ENCODE data around the gene TM6SF1. TPM values are rescaled to one million over a fixed set of nuclear protein-coding genes. Genes with fewer than 3 reads are reported as not detected.

TM6SF1 gene
- total RNA-seq, 2 donors from 2014 or later: 25.1 to 31.8 TPM

DNA sequence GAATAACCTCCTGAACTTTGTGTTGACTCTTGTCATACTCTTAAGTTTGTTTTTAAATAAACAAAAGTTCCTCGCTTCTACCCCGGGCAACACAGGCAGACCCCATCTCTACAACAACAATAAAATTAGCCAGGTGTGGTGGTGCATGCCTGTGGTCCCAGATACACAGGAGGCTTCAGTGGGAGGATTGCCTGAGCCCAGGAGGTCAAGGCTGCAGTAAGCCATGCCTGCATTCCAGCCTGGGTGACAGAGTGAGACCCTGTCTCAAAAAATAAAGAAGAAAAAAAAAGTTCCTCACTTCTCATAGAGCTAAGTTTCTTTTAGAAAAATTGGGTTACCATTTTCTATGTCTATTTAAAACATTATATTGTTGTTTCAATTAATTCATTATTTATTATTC is 70.9 kb downstream of the TM6SF1 start:
- ATAC-seq (replicated peaks in 1 of 2) (no peak), DNase-seq (no peak)
- H3K4me1 Mint-ChIP-seq (ENCODE audit: low read depth): no peaks in the 10 kb centered on the region
- H3K36me3 Mint-ChIP-seq (ENCODE audit: insufficient read depth in 2 of 2): no peaks in the 10 kb centered on the region
- H3K9me3 Mint-ChIP-seq: no peaks in the 10 kb centered on the region
- no peak overlapping the region for H3K27ac Mint-ChIP-seq
- H3K4me3 Mint-ChIP-seq: no peak overlapping the region
- H3K27me3 Mint-ChIP-seq (ENCODE audit: low read depth): no peaks in the 10 kb centered on the region

DNA sequence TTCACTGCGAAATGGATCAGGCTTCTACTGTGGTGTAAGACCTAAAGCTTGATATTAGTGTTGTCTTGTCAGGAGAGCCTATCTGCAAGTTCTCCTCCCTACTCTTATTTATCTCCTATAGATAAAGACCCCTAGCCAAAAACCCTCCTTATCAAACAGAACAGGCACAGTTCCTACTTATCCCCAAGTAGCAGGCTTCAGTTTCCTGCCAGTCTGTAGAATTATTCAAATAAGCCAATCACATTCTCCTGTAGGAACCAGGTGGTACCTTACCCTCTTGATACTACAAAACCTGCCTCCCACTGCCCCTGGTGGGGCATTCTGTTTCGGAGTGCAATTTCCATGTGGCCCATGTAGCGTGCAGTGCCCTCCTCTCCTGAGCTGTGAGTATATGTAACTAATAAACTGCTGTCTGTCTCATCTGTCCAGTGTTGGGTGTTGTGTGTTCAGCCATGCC is 71.5 kb downstream of the TM6SF1 start:
- no peak overlapping the region for H3K27ac Mint-ChIP-seq
- H3K36me3 Mint-ChIP-seq (ENCODE audit: insufficient read depth in 2 of 2): no peaks in the 10 kb centered on the region
- no peak overlapping the region for H3K4me3 Mint-ChIP-seq

DNA sequence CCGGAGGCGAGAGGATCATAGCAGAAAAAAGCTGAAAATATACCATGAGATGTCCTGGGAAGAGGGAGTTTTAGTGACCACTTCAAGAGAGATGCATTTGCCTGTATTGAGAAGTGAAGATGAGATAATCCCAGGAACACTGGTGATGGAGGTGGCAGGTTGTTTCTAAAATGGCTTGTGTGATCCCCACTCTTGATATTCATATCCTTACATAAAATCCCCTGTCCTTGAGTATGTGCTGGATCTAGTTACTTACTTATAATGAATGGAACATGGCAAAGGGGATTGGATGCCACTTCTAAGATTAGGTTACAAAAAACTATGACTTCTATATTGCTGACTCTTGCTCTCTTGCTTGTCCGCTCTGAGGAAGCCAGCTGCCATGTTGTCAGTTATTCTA is 78.1 kb downstream of the TM6SF1 start:
- Mint-ChIP-seq H3K9me3 (peaks cover 0 to 4% of the 10 kb centered on the region in 2 donors), H3K27me3 (ENCODE audit: low read depth) (peaks cover 15% of the 10 kb centered on the region), H3K4me3 (no peak overlapping the region), H3K27ac (no peak overlapping the region), H3K4me1 (ENCODE audit: low read depth) (no peaks in the 10 kb centered on the region), H3K36me3 (ENCODE audit: insufficient read depth in 2 of 2) (peaks cover 0 to 6% of the 10 kb centered on the region in 2 donors)
- no peak for ATAC-seq (replicated peaks in 1 of 2)
- no peak for DNase-seq

More for the DNA sequence above, 71.5 kb downstream of the TM6SF1 start:
- Mint-ChIP-seq H3K9me3 (no peaks in the 10 kb centered on the region), H3K27me3 (ENCODE audit: low read depth) (no peaks in the 10 kb centered on the region), H3K4me1 (ENCODE audit: low read depth) (no peaks in the 10 kb centered on the region)
- DNase-seq (no peak), ATAC-seq (replicated peaks in 1 of 2) (no peak)

Other genes starting within 250 kb of the TM6SF1 start
- 10 to 100 TPM in 1 of 2 donors, 1 to 10 TPM in 1; 9.6 to 10.9 TPM for gene HOMER2, start 154.9 kb upstream of the TM6SF1 start, total RNA-seq
- gene RAMAC, start 121.4 kb upstream of the TM6SF1 start, total RNA-seq: 10 to 100 TPM; 14.0 to 16.0 TPM
- 10 to 100 TPM; 31.5 to 40.8 TPM for gene C15orf40, start 96.0 kb upstream of the TM6SF1 start, total RNA-seq
- gene BTBD1, start 40.4 kb upstream of the TM6SF1 start, total RNA-seq: 10 to 100 TPM; 65.0 to 65.7 TPM
- 10 to 100 TPM; 22.8 to 58.2 TPM for gene HDGFL3, start 100.2 kb downstream of the TM6SF1 start, total RNA-seq
- gene BNC1, start 177.0 kb downstream of the TM6SF1 start, total RNA-seq: not detected

Measured in activated T-cell treated with anti-CD3 and anti-CD28 coated beads, Interleukin-2, amount 50 U/mL, for 72 hours (primary cell).